SH-SY5Y (cell line): Measurements from ENCODE around the gene HIBCH.

Experiments
- GATA2 ChIP-seq: IDR thresholded peaks from 2 replicates; pipeline ENCODE4 v1.6.1; 2011; ENCODE audit warnings: mild to moderate bottlenecking, low read depth, low read length
- GATA3 ChIP-seq: IDR thresholded peaks from 2 replicates; pipeline ENCODE4 v1.6.1; 2011; ENCODE audit warnings: low read depth, mild to moderate bottlenecking, low read length, moderate library complexity

GRCh38 chr2:190277234-190278112, 42.2 kb downstream of the HIBCH start:
- TF ChIP-seq GATA2 (no peak), GATA3 (no peak)
